DMS153 (cell line): ENCODE measurements around the gene SND1.
"Not testable (repeated sequence)": the region's sequence is repeated elsewhere in the genome, so short reads cannot be mapped to it uniquely, and the experiment has no call there.

Experiments used
- DNase-seq: peaks from one replicate; lab custom pipeline; 2025; lab: John Stamatoyannopoulos, UW

The SND1 gene

GRCh38 chr7:127961786-127962453, 309.9 kb downstream of the SND1 start:
- DNase-seq = no peak

GRCh38 chr7:127962589-127963361, 310.8 kb downstream of the SND1 start:
- DNase-seq = no peak

GRCh38 chr7:127963850-127964249, 311.9 kb downstream of the SND1 start:
- not testable (repeated sequence) for DNase-seq

GRCh38 chr7:127967281-127967680, 315.3 kb downstream of the SND1 start:
- no peak for DNase-seq

- DNase-seq = no peak
Measured at GRCh38 chr7:127968547-127968946, 316.6 kb downstream of the SND1 start.

- DNase-seq = no peak
Measured at GRCh38 chr7:127973832-127974231, 321.8 kb downstream of the SND1 start.

- DNase-seq = no peak
Measured at GRCh38 chr7:127974446-127975035, 322.5 kb downstream of the SND1 start.

GRCh38 chr7:127976056-127976737, 324.2 kb downstream of the SND1 start:
- no peak for DNase-seq

- DNase-seq = no peak
Measured at GRCh38 chr7:127976738-127977120, 324.7 kb downstream of the SND1 start.

- DNase-seq = no peak
Measured at GRCh38 chr7:127978421-127978820, 326.4 kb downstream of the SND1 start.

GRCh38 chr7:127979113-127979727, 327.2 kb downstream of the SND1 start:
- DNase-seq = no peak

- DNase-seq = no peak
Measured at GRCh38 chr7:127979728-127980126, 327.7 kb downstream of the SND1 start.

- no peak for DNase-seq
Measured at GRCh38 chr7:127980901-127981300, 328.9 kb downstream of the SND1 start.

- DNase-seq = no peak
Measured at GRCh38 chr7:127981965-127982364, 330.0 kb downstream of the SND1 start.

GRCh38 chr7:127983804-127984332, 331.9 kb downstream of the SND1 start:
- DNase-seq = no peak

- DNase-seq = no peak
Measured at GRCh38 chr7:127986581-127987521, 334.9 kb downstream of the SND1 start.

- DNase-seq = no peak
Measured at GRCh38 chr7:127988751-127989150, 336.8 kb downstream of the SND1 start.

GRCh38 chr7:127993317-127993716, 341.3 kb downstream of the SND1 start:
- DNase-seq = no peak

- DNase-seq = no peak
Measured at GRCh38 chr7:127993987-127994386, 342.0 kb downstream of the SND1 start.

- DNase-seq = no peak
Measured at GRCh38 chr7:127995156-127995880, 343.3 kb downstream of the SND1 start.
